Endothelial cell of umbilical vein (primary cell): ENCODE results near the gene TESMIN. TPM values are rescaled to one million over a fixed set of nuclear protein-coding genes. Genes with fewer than 3 reads are reported as not detected.

ENCODE experiments used
- BruUV-seq: library from RNA; stranded (reverse); fragments of 400-500 nt; replicated peaks from 2 replicates; lab custom pipeline; 2021; lab: Mats Ljungman, UMichigan
- CTCF ChIA-PET: fragments of 300-600, 350-600 bp; sonication (Branson Sonifier 250); formaldehyde crosslinking; loops from one replicate; lab custom pipeline; 2021; ENCODE audit warnings: antibody characterized with exemption, inconsistent platforms; lab: Charles Lee
- POLR2A ChIA-PET: fragments of 300-600, 350-600 bp; sonication (Branson Sonifier 250); formaldehyde crosslinking; loops from one replicate; lab custom pipeline; 2021; ENCODE audit warnings: antibody characterized with exemption, inconsistent platforms; lab: Charles Lee
- DNase-seq: peaks from one replicate; pipeline ENCODE4 v3.0.0-alpha.2; 2011; ENCODE audit warnings: low read depth, low spot score
- FAIRE-seq: peaks from 2 replicates; lab custom pipeline; 2011; peaks lifted over from hg19 to GRCh38; lab: Jason Lieb, UNC
- H2AFZ ChIP-seq: 2 replicates; pipeline ENCODE4 v1.6.0; 2012; ENCODE audit warnings: low read depth, low read length, control low read depth, inconsistent platforms
- H3K27ac ChIP-seq: 2 replicates; pipeline ENCODE4 v1.5.1; 2011; ENCODE audit warnings: low read depth, mild to moderate bottlenecking, control low read depth, low read length, moderate library complexity; ENCODE audit not compliant: insufficient read depth
- H3K27me3 ChIP-seq, 2 experiments: 2 replicates each; pipeline versions ENCODE4 v1.6.0 to v1.6.1; 2011; ENCODE audit warnings: low read length in 2 of 2, mixed read lengths in 1 of 2; ENCODE audit not compliant: control insufficient read depth in 2 of 2, insufficient read depth in 2 of 2
- H3K36me3 ChIP-seq, 2 experiments: 2 replicates in 1 of 2; 3 replicates in 1 of 2; pipeline ENCODE4 v1.5.1; 2011; ENCODE audit warnings: low read length in 2 of 2, mild to moderate bottlenecking in 1 of 2, moderate library complexity in 1 of 2; ENCODE audit not compliant: control insufficient read depth in 2 of 2, insufficient read depth in 2 of 2; ENCODE audit errors: extremely low read depth in 1 of 2
- H3K4me1 ChIP-seq: 3 replicates; pipeline ENCODE4 v1.5.1; 2011; ENCODE audit warnings: mild to moderate bottlenecking, low read length; ENCODE audit not compliant: control insufficient read depth, insufficient read depth; ENCODE audit errors: extremely low read depth
- H3K4me2 ChIP-seq: 2 replicates; pipeline ENCODE4 v1.6.1; 2011; ENCODE audit warnings: low read length, control low read depth, mixed read lengths; ENCODE audit not compliant: insufficient read depth
- H3K4me3 ChIP-seq, 3 experiments: fragments of 200-600 bp in 1 of 3; sonication (generic), shearing (Covaris generic) in 1 of 3; replicated peaks in 1 of 3; 2 replicates each; pipeline ENCODE4 v1.5.1; 2011 to 2016; ENCODE audit warnings: control low read depth in 3 of 3, low read length in 3 of 3, mild to moderate bottlenecking in 2 of 3, inconsistent platforms in 1 of 3, low read depth in 1 of 3, moderate library complexity in 1 of 3; ENCODE audit not compliant: insufficient read depth in 1 of 3
- H3K79me2 ChIP-seq: 2 replicates; pipeline ENCODE4 v1.6.0; 2012; ENCODE audit warnings: low read length, inconsistent platforms; ENCODE audit not compliant: control insufficient read depth, insufficient read depth
- H3K9ac ChIP-seq: replicated peaks from 2 replicates; pipeline ENCODE3; 2011; ENCODE audit warnings: low read length, control low read depth; ENCODE audit not compliant: insufficient read depth; ENCODE audit errors: extremely low read depth
- H3K9me1 ChIP-seq: replicated peaks from 3 replicates; pipeline ENCODE4 v1.6.0; 2011; ENCODE audit warnings: mild to moderate bottlenecking, low read length; ENCODE audit not compliant: control insufficient read depth, insufficient read depth; ENCODE audit errors: extremely low read depth
- H3K9me3 ChIP-seq: replicated peaks from 2 replicates; pipeline ENCODE4 v1.5.1; 2012; ENCODE audit warnings: low read length, inconsistent platforms; ENCODE audit not compliant: control insufficient read depth, insufficient read depth
- H4K20me1 ChIP-seq: replicated peaks from 2 replicates; pipeline ENCODE3; 2011; ENCODE audit warnings: mild to moderate bottlenecking, low read length; ENCODE audit not compliant: control insufficient read depth, insufficient read depth; ENCODE audit errors: extremely low read depth
- CTCF ChIP-seq, 2 donors: IDR thresholded peaks; 1 replicate in 1 of 2; 2 replicates in 1 of 2; pipeline ENCODE4 v1.5.1; 2011; ENCODE audit warnings: low read length in 2 of 2, mild to moderate bottlenecking in 2 of 2, moderate library complexity in 2 of 2, control low read depth in 1 of 2, inconsistent platforms in 1 of 2, low read depth in 1 of 2; ENCODE audit not compliant: insufficient read depth in 1 of 2; ENCODE audit errors: extremely low read depth in 1 of 2
- EZH2 ChIP-seq: IDR thresholded peaks from 2 replicates; pipeline ENCODE4 v1.6.1; 2012; ENCODE audit warnings: borderline replicate concordance, low read depth, mild to moderate bottlenecking, moderate library complexity, low read length, inconsistent platforms; ENCODE audit not compliant: severe bottlenecking
- FOS ChIP-seq: IDR thresholded peaks from 2 replicates; pipeline ENCODE4 v1.6.1; 2011; ENCODE audit warnings: mild to moderate bottlenecking, low read length, moderate library complexity, borderline replicate concordance; ENCODE audit not compliant: insufficient read depth
- GATA2 ChIP-seq: IDR thresholded peaks from 2 replicates; pipeline ENCODE4 v1.7.0; 2011; ENCODE audit warnings: low read depth, mild to moderate bottlenecking, moderate library complexity, mixed read lengths, low read length; ENCODE audit not compliant: insufficient read length, insufficient read depth
- JUN ChIP-seq: IDR thresholded peaks from 2 replicates; pipeline ENCODE4 v1.6.1; 2011; ENCODE audit warnings: borderline replicate concordance, low read depth; ENCODE audit not compliant: insufficient read length, insufficient read depth
- MYC ChIP-seq: IDR thresholded peaks from one replicate; pipeline ENCODE4 v1.6.1; 2011; ENCODE audit warnings: mild to moderate bottlenecking, low read depth, low read length
- POLR2A ChIP-seq: IDR thresholded peaks from 2 replicates; pipeline ENCODE4 v1.6.1; 2012; ENCODE audit warnings: low read depth, mild to moderate bottlenecking, control low read depth, low read length
- POLR2AphosphoS5 ChIP-seq: IDR thresholded peaks from 2 replicates; pipeline ENCODE4 v1.6.1; 2012; ENCODE audit warnings: low read depth, mild to moderate bottlenecking, control low read depth, low read length, moderate library complexity; ENCODE audit not compliant: insufficient read depth
- dilution Hi-C: fragments of 300-500 bp; cut with MboI; formaldehyde crosslinking; loops from one replicate; pipeline ENCODE4 v1.15.0; 2019; ENCODE audit warnings: low sequenced_read_pairs; ENCODE audit not compliant: extremely low pct_ligation_motif_present
- intact Hi-C: fragments of 100-400 bp; cut with micrococcal nuclease; formaldehyde crosslinking; loops from one replicate; pipeline ENCODE4 v1.10.0; 2022
- polyA plus RNA-seq, 4 experiments: library from polyadenylated mRNA; depleted of rRNA in 3 of 4; stranded (reverse) in 3 of 4; unstranded in 1 of 4; fragments of >200 nt; gene quantifications; 2 replicates each; pipeline versions ENCODE4 v1.2.1 to v1.2.3, GENCODE V29; 2011 to 2012; ENCODE audit warnings: missing spikeins in 1 of 4
- total RNA-seq: library from RNA; stranded (reverse); gene quantifications from 2 replicates; pipeline ENCODE4 v1.2.3, GENCODE V29; 2021
- TF ChIP-seq, protein P1 (sequence below): IDR thresholded peaks from 2 replicates; pipeline ENCODE4 v1.6.1; 2011; ENCODE audit not compliant: insufficient read depth, insufficient read length

The TESMIN gene
- total and polyA plus RNA-seq, 2 donors (not counting 3 experiments of a cell fraction or from before 2014, with no cell fraction given), result 1.7 to 6.1 TPM

DNA sequence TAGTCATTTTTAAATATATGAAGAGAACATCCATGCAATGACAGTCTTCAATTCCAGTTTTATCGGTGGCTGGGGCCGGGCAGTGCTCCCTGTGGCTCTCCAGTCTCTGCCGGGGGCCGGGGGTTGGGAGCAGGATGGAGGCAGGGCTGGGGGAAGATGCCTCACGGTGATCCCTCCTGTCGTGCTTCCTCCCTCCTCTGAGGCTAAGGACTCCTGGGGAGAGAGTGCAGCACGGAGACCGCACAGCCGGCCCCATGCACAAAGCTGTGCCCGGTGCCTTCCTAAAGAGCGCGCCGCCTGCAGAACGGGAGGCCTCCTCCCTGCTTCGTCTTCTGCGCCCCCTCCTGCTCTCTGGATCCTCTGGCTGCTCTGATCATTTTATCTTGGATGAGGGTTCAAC is 46.4 kb downstream of the TESMIN start:
- intact Hi-C loops, result no loop called here
- POLR2A ChIA-PET, result no interaction called here
- Histone ChIP-seq H2AFZ (no peak overlapping the region), H3K79me2 (no peaks in the 10 kb centered on the region), H3K9me3 (no peaks in the 10 kb centered on the region), H3K9me1 (no peaks in the 10 kb centered on the region), H3K27me3 (peaks cover 11 to 25% of the 10 kb centered on the region in 2 experiments), H3K27ac (no peak overlapping the region), H3K4me3 (no peak overlapping the region), H3K4me1 (no peaks in the 10 kb centered on the region), H4K20me1 (no peaks in the 10 kb centered on the region), H3K4me2 (no peak overlapping the region), H3K9ac (no peak overlapping the region), H3K36me3 (no peaks in the 10 kb centered on the region)
- CTCF ChIA-PET, result interaction anchor here (2.7 kb wide), 1 partner anchor 8 kb away, joined by 12 read pairs; no protein-coding TSS in a partner anchor
- no peak for TF ChIP-seq POLR2A
- TF ChIP-seq, protein P1, sequence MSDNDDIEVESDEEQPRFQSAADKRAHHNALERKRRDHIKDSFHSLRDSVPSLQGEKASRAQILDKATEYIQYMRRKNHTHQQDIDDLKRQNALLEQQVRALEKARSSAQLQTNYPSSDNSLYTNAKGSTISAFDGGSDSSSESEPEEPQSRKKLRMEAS, result no peak
- no peak for TF ChIP-seq JUN
- TF ChIP-seq GATA2, result no peak
- no peak for TF ChIP-seq CTCF (IDR thresholded peaks at IDR 0.05; ENCODE audit: extremely low read depth in 1 of 2, insufficient read depth in 1 of 2, low read depth in 1 of 2, low read length in 2 of 2)
- TF ChIP-seq EZH2, result no peak
- no peak for TF ChIP-seq FOS
- TF ChIP-seq POLR2AphosphoS5, result no peak
- TF ChIP-seq MYC, result no peak
- dilution Hi-C loops, result no loop called here
- no peak for FAIRE-seq
- DNase-seq, result no peak
- BruUV-seq, result no TSS peak
